ENCODE results near the gene ARHGAP28. TPM values are rescaled to one million over a fixed set of nuclear protein-coding genes. Genes with fewer than 3 reads are reported as not detected.

The ARHGAP28 gene, protein sequence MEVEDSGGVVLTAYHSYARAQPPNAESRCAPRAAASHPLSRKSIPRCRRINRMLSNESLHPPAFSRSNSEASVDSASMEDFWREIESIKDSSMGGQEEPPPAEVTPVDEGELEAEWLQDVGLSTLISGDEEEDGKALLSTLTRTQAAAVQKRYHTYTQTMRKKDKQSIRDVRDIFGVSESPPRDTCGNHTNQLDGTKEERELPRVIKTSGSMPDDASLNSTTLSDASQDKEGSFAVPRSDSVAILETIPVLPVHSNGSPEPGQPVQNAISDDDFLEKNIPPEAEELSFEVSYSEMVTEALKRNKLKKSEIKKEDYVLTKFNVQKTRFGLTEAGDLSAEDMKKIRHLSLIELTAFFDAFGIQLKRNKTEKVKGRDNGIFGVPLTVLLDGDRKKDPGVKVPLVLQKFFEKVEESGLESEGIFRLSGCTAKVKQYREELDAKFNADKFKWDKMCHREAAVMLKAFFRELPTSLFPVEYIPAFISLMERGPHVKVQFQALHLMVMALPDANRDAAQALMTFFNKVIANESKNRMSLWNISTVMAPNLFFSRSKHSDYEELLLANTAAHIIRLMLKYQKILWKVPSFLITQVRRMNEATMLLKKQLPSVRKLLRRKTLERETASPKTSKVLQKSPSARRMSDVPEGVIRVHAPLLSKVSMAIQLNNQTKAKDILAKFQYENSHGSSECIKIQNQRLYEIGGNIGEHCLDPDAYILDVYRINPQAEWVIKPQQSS
- 0.94 and 1.6 TPM in 2 replicates for total RNA-seq (2014; rRNA removed; shearing (Covaris generic))
- 1.1 and 4.0 TPM in 2 replicates for polyA plus RNA-seq (2014; cell fraction: nucleus; rRNA removed)

- DNase-seq (ENCODE audit: extremely low read depth, low read depth), result peak; percentile 79
Observed at GRCh38 chr18:6729247-6730091, at the start of gene ARHGAP28. Gene ARHGAP28, plus strand, starts transcription at chr18:6729716. Its CDS starts 106 bp downstream, at chr18:6729822.

DNA sequence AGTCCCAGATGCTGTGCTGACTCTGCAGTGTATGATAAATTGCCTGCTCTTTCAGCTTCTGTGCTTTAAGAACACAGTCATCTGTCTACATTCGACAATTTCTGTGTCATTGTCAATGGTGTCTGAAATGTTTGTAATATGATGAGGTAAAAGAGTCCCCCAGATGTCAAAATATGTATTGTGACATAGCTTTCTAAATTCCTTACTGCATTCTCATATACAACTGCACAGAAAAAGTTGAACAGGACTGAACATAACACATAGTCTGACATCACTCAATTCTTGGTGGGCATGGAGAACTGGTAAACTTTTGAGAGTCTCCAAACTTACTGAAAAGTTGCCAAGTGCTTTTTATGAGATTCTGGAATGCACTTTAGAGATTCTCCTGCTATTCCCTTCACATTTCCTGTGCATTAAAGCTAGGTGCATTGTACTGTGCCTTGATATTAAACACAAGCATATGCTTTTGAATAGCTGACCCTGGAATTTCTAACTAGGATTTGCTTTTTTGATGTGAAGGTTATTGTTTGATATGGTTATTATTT is 48.1 kb upstream of the ARHGAP28 start:
- no peak for DNase-seq (ENCODE audit: extremely low read depth, low read depth)

DNA sequence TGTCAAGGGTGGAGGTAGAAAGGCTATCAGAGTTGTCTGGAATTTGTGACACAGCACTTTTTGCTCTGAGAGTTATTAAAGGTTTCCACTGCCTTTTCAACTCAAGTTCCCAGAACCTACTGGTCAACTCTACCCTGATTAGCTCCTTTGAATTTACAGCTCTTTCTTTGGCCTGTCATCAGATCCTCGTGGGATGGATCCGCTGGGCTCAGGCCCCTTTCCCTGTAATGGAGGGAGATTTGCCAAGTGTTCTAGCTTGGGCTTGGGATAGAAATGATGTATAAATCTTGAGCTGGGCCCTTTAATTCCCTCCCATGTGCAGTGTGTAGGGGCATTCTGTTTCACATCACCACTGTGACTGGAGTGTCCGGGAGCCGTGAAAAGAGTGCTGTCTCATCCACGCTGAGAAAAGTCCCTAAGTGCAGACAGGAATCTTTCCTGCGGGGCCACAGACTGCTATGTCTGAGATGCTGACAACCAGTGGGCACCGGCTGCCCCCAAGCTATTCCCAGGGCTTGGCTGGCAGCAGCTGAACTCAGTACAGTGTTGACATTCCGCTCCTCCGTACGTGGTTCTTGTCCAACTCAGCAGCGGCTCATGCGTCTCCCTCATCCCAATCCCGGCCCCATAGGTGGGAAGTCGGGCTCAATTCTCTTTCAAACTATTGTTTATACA is 46.9 kb upstream of the ARHGAP28 start:
- DNase-seq (ENCODE audit: extremely low read depth, low read depth), result no peak

DNA sequence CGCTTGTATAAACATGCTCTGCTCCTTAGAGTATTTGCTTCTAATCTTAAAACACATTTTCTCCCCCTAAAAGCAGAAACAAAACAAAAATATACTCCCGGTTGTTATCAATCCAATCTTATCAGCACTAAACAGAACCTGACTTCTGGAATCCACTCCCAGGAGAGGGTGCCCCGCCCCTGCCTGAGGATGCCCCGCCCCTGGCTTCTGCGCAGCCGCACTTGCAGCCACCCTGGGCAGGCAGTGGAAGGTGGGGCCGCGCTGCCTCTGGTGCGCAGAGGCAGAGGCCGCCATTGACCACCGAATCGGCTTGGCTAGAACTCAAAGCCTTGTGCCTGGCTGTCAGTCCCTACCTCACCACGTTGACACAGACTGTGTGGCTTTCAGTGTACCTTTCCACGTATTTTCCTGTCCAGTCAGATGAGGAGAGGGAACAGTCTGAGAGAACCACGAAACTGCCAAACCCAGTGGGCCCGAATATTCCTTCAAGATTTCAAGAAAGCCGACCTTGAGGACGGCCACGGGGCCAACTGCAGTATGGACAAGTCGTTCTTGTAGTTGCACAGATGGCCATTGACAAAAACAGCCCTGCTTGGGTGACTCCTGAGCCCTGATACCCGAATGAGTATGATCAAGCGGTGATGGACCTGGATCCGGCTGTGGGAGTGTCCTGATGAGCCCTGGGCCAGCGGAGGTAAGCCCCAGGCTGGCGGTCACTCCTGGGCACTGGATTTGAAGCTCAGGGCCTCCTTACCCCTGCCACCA is 46.2 kb upstream of the ARHGAP28 start:
- DNase-seq (ENCODE audit: extremely low read depth, low read depth), result no peak

DNA sequence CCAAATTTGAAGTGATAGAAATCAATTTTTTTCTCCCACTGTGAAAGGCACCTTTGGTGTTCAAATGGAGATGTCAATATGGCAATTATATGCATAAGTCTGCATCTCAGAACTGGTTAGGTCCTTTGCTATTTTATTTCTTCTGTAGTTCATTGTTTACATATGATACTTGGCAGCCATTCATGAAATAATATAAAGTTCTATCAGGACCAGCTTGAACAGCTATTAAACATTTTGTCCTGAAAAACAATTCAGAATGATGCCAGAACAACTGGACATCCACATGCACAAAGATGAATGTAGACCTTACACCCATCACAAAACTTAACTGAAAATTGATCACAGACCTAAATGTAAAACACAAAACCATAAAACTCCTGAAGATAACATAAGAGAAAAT is 41.8 kb upstream of the ARHGAP28 start:
- no peak for DNase-seq (ENCODE audit: extremely low read depth, low read depth)

GRCh38 chr18:6708890-6709289 is 20.6 kb upstream of the ARHGAP28 start:
- no peak for DNase-seq (ENCODE audit: extremely low read depth, low read depth)

- no peak for DNase-seq (ENCODE audit: extremely low read depth, low read depth)
Observed at GRCh38 chr18:6711467-6711866, 18.0 kb upstream of the ARHGAP28 start.

DNA sequence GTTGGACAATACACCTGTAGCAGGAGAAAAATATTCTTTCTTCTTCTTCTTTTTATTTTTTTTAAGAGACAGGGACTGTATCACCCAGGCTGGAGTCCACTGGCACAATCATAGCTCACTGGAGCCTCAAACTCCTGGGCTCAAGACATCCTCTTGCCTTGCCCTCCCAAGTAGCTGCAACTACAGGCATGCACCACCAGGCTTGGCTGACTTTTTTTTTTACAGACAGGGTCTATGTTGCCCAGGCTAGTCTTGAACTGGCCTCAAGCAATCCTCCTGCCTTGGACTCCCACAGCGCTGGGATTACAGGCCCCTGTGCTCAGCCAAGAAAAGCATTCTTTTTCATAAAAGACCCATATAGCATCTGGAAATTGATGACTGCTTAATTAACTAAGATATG is 17.1 kb upstream of the ARHGAP28 start:
- no peak for DNase-seq (ENCODE audit: extremely low read depth, low read depth)

DNA sequence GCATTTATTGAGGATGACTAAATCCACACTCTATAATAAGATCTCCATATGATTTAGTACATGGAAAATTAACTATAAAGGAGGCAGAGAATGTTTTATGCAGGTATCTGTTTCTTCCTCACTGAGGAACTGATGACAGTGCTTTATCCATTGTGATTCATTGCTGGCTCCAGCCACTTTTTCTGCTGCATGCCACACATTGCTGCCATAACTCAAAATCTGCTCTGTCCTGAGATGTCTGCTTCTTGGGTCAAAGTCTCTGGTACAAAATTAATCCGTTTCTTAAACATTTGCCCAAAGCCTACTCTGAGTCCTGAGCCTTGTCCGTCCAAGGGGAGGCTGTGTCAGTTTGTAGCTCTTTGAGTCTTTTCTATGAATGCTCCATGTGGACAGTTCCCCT is 15.5 kb upstream of the ARHGAP28 start:
- DNase-seq (ENCODE audit: extremely low read depth, low read depth), result no peak

GRCh38 chr18:6718267-6718666 is 11.2 kb upstream of the ARHGAP28 start:
- no peak for DNase-seq (ENCODE audit: extremely low read depth, low read depth)

- no peak for DNase-seq (ENCODE audit: extremely low read depth, low read depth)
Observed at GRCh38 chr18:6719098-6719846, 10.2 kb upstream of the ARHGAP28 start.

GRCh38 chr18:6719910-6720683 is 9.4 kb upstream of the ARHGAP28 start:
- no peak for DNase-seq (ENCODE audit: extremely low read depth, low read depth)

GRCh38 chr18:6721755-6722154 is 7.8 kb upstream of the ARHGAP28 start:
- DNase-seq (ENCODE audit: extremely low read depth, low read depth), result no peak

DNA sequence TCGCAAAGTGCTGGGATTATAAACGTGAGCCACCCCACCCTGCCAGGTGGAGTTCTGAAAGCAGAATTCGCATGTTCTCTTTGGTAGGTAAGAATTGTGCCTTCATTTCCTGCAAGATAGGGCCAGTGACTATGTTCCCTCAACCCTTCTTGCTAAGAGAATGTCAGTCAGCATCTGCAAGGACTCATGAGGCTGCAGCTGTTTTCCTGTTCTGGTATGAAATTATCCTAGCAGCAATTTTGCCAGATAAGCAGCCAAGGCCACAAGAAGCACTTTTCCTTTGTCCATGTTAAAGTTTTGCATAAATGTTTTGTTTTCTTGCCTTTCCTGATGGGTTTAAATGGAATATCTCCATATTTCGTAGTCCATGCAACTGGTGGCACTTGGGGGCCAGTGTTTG is 6.8 kb upstream of the ARHGAP28 start:
- DNase-seq (ENCODE audit: extremely low read depth, low read depth), result no peak

DNA sequence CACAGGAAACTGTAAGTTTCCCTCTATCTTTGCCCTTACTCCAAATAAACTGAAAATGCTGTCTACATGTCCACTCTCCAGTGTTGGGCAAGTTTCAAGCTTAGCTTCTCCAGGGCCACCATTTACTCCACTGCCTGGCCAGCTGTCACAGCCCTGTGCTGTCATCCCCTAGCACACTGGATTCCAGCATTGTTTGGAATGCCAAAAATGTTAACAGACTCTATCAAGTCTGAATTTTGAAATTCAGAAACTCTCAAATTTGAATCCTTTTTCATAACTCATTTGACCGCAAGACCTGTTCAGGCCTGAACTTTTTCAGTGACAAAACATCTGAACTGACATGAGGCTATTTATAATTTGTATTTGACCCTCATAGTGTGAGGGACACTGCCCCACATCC is 5.2 kb upstream of the ARHGAP28 start:
- DNase-seq (ENCODE audit: extremely low read depth, low read depth), result no peak

DNA sequence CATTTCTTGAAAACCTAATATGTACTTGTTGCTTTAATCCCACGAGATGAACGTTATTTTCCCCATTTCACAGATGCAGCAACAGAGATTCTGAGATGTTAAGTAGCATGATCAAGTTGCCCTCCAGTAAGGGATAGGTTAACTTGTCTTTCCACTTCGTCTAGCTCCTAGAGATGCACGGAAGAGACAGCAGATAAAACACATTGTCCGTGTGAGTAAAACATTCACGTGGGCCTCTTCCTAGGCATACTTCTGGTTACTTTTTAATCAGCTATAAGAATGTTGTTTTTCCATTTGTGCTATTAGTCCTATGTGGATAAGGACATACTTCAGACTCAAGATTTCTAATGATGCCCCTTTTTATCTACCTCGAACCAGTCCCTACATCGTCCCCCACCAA is 1.2 kb upstream of the ARHGAP28 start:
- DNase-seq (ENCODE audit: extremely low read depth, low read depth), result no peak

GRCh38 chr18:6728809-6729246 is 688 bp upstream of the ARHGAP28 start:
- DNase-seq (ENCODE audit: extremely low read depth, low read depth), result no peak

All from NCI-H460 (cell line).